PC-3 (cell line): ENCODE results near the gene ATE1.

ENCODE experiments used
- CTCF ChIP-seq: fragments of 300-600 bp; sonication (generic); conservative IDR thresholded peaks from 2 replicates; pipeline ENCODE4 v1.5.1; 2017; ENCODE audit warnings: antibody characterized with exemption, low read depth, mild to moderate bottlenecking, low read length
- EZH2 ChIP-seq: fragments of 300-600 bp; sonication (generic); IDR thresholded peaks from one replicate; pipeline ENCODE4 v1.6.1; 2017; ENCODE audit warnings: antibody characterized with exemption, mild to moderate bottlenecking, low read length; ENCODE audit not compliant: unreplicated experiment

- TF ChIP-seq CTCF = no peak
- TF ChIP-seq EZH2 = no peak
Measured at GRCh38 chr10:121788717-121789116, 139.1 kb downstream of the ATE1 start.
